Liver (tissue), 3 donors: ENCODE measurements around the gene SLC5A12.

Source experiments
- JUND ChIP-seq, 2 donors: IDR thresholded peaks; 2 replicates each; pipeline ENCODE4 v1.6.1; 2016; ENCODE audit warnings: antibody characterized with exemption in 2 of 2
- TF ChIP-seq, protein P1 (sequence below): IDR thresholded peaks from 2 replicates; pipeline ENCODE4 v1.6.1; 2016; ENCODE audit warnings: antibody characterized with exemption
- TF ChIP-seq, protein P2 (sequence below): fragments of 150-350 bp; IDR thresholded peaks from 2 replicates; pipeline ENCODE4 v1.5.1; 2017; ENCODE audit warnings: improper control_type of control experiment, low read depth, low read length; ENCODE audit not compliant: missing input control
- TF ChIP-seq, protein P3 (sequence below): IDR thresholded peaks from 2 replicates; pipeline ENCODE4 v1.6.1; 2016; ENCODE audit warnings: antibody characterized with exemption
- donor health status: healthy.
- donor health status: healthy.

DNA sequence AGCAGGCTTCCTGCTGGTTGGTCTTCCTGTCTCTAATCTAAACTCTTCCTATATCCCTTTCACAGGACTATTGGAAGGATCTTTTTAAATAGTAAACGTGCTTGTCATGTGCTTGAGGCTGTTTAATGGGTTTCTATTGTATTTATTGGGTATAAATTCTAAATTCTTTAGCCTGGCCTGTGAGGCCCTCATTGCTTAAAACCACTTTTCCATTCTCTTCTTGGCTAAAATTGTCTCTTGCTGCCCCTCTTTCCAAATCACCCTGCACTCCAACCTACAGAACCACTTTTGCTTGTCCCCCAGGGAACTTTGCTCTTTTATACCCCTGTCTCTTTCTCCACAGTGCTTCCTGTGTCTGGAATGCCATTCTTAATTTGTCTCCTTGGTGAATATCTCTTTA, 103.4 kb downstream of the SLC5A12 start:
- TF ChIP-seq, protein P1, sequence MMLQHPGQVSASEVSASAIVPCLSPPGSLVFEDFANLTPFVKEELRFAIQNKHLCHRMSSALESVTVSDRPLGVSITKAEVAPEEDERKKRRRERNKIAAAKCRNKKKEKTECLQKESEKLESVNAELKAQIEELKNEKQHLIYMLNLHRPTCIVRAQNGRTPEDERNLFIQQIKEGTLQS = no peak
- TF ChIP-seq, protein P2, sequence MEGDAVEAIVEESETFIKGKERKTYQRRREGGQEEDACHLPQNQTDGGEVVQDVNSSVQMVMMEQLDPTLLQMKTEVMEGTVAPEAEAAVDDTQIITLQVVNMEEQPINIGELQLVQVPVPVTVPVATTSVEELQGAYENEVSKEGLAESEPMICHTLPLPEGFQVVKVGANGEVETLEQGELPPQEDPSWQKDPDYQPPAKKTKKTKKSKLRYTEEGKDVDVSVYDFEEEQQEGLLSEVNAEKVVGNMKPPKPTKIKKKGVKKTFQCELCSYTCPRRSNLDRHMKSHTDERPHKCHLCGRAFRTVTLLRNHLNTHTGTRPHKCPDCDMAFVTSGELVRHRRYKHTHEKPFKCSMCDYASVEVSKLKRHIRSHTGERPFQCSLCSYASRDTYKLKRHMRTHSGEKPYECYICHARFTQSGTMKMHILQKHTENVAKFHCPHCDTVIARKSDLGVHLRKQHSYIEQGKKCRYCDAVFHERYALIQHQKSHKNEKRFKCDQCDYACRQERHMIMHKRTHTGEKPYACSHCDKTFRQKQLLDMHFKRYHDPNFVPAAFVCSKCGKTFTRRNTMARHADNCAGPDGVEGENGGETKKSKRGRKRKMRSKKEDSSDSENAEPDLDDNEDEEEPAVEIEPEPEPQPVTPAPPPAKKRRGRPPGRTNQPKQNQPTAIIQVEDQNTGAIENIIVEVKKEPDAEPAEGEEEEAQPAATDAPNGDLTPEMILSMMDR = no peak
- TF ChIP-seq, protein P3, sequence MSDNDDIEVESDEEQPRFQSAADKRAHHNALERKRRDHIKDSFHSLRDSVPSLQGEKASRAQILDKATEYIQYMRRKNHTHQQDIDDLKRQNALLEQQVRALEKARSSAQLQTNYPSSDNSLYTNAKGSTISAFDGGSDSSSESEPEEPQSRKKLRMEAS = no peak
- no peak for TF ChIP-seq JUND (IDR thresholded peaks at IDR 0.05)
